Glutamatergic neuron (in vitro differentiated cells): ENCODE measurements around the gene ATP8A2. TPM values are rescaled to one million over a fixed set of nuclear protein-coding genes. Genes with fewer than 3 reads are reported as not detected.

Experiments used
- DNase-seq: peaks from one replicate; pipeline ENCODE4 v3.0.0; 2022
- H3K27ac Mint-ChIP-seq: one replicate; pipeline ENCODE4 v1.8.0; 2020; ENCODE audit warnings: mild to moderate bottlenecking, mixed read lengths, inconsistent platforms; ENCODE audit not compliant: unreplicated experiment
- H3K27me3 Mint-ChIP-seq: one replicate; pipeline ENCODE4 v1.8.0; 2020; ENCODE audit warnings: mild to moderate bottlenecking, moderate library complexity, mixed read lengths, inconsistent platforms; ENCODE audit not compliant: unreplicated experiment
- H3K36me3 Mint-ChIP-seq: one replicate; pipeline ENCODE4 v1.8.0; 2020; ENCODE audit warnings: mild to moderate bottlenecking, mixed read lengths, inconsistent platforms; ENCODE audit not compliant: unreplicated experiment
- H3K4me1 Mint-ChIP-seq: one replicate; pipeline ENCODE4 v1.8.0; 2020; ENCODE audit warnings: mild to moderate bottlenecking, low read depth, mixed read lengths, inconsistent platforms; ENCODE audit not compliant: unreplicated experiment
- H3K4me3 Mint-ChIP-seq: one replicate; pipeline ENCODE4 v1.8.0; 2020; ENCODE audit warnings: mild to moderate bottlenecking, mixed read lengths, inconsistent platforms; ENCODE audit not compliant: unreplicated experiment
- H3K9me3 Mint-ChIP-seq: one replicate; pipeline ENCODE4 v1.8.0; 2020; ENCODE audit warnings: mild to moderate bottlenecking, moderate library complexity, mixed read lengths, inconsistent platforms; ENCODE audit not compliant: unreplicated experiment
- CTCF ChIP-seq: fragments of 200-600 bp; sonication (generic); IDR thresholded peaks from one replicate; pipeline ENCODE4 v1.5.0; 2021; ENCODE audit not compliant: partially characterized antibody, unreplicated experiment
- total RNA-seq: library from RNA; stranded (reverse); fragmentation: NEBNext Ultra II Directional; extraction: Animal tissue kit (Norgen Biotek cat#: 25700); gene quantifications from one replicate; pipeline ENCODE4 v1.2.1, GENCODE V29; 2021; ENCODE audit not compliant: unreplicated experiment

ATP8A2 gene
- total RNA-seq, 1 donor from 2014 or later = 70.1 TPM

DNA sequence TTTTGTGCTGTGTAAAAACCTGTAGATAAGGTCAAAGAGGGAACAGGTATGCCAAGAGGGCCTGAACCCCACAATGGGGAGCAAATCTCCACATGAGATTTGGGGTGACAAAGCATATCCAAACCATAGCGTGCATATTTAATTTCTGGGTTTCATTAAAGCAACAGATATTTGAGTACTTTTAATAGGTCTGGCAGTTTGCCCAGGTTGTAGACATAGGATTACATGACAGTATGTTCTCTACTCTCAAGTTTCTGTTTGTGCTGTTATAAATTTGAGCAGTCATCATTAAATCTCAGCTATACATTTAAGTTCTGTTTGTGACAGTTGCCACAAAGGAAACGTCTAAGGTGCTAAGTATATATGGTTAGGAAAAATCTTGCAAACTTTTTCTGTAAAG is 236.4 kb downstream of the ATP8A2 start:
- no peak overlapping the region for H3K27ac Mint-ChIP-seq
- TF ChIP-seq CTCF = no peak
- no peaks in the 10 kb centered on the region for H3K27me3 Mint-ChIP-seq
- peaks cover 7% of the 10 kb centered on the region for H3K4me1 Mint-ChIP-seq
- DNase-seq = no peak
- H3K4me3 Mint-ChIP-seq = no peak overlapping the region
- no peaks in the 10 kb centered on the region for H3K9me3 Mint-ChIP-seq
- peaks cover 13% of the 10 kb centered on the region for H3K36me3 Mint-ChIP-seq

GRCh38 chr13:25616674-25617073 is 244.9 kb downstream of the ATP8A2 start:
- TF ChIP-seq CTCF = no peak
- Mint-ChIP-seq H3K27ac (no peak overlapping the region), H3K36me3 (peaks cover 7% of the 10 kb centered on the region), H3K27me3 (no peaks in the 10 kb centered on the region), H3K9me3 (peaks cover 3% of the 10 kb centered on the region), H3K4me3 (no peak overlapping the region), H3K4me1 (no peaks in the 10 kb centered on the region)
- DNase-seq = no peak

DNA sequence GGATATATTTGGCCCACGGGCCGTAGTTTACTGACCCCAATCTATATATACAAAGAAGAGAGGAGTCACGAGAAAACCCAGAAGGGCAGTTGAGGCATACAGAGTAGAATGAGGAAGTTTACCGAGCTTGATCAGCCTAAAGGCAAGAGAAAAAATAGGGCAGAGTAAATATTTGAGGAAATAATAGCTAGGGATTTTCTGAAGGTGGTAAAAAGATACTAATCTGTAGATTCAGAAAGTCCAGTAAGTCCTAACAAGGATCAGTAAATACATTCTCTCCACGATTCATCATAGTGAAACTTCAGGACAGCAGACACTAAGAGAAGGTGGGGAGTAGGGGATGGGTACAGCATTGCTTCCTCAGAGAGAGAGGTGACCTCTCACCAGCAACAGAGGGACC is 248.1 kb downstream of the ATP8A2 start:
- TF ChIP-seq CTCF = no peak
- no peaks in the 10 kb centered on the region for H3K27me3 Mint-ChIP-seq

GRCh38 chr13:25625414-25625813 is 253.6 kb downstream of the ATP8A2 start:
- peaks cover 4% of the 10 kb centered on the region for H3K4me1 Mint-ChIP-seq

More for the DNA sequence above, 248.1 kb downstream of the ATP8A2 start:
- peaks cover 3% of the 10 kb centered on the region for H3K9me3 Mint-ChIP-seq
- no peak overlapping the region for H3K4me3 Mint-ChIP-seq
- H3K27ac Mint-ChIP-seq = no peak overlapping the region
- peaks cover 7% of the 10 kb centered on the region for H3K36me3 Mint-ChIP-seq
- no peak for DNase-seq
- H3K4me1 Mint-ChIP-seq = no peaks in the 10 kb centered on the region

More at GRCh38 chr13:25625414-25625813, 253.6 kb downstream of the ATP8A2 start:
- Mint-ChIP-seq H3K4me3 (no peak overlapping the region), H3K27ac (no peak overlapping the region), H3K27me3 (peaks cover 1% of the 10 kb centered on the region), H3K9me3 (peaks cover 5% of the 10 kb centered on the region), H3K36me3 (peaks cover 7% of the 10 kb centered on the region)
- no peak for TF ChIP-seq CTCF
- DNase-seq = no peak
